Kidney (tissue), 14 donors: ENCODE results near the gene TENT4B. TPM values are rescaled to one million over a fixed set of nuclear protein-coding genes. Genes with fewer than 3 reads are reported as not detected.

ENCODE experiments used
- DNase-seq, 5 donors: peaks; one replicate each; pipeline ENCODE4 v3.0.0-alpha.2; 2013 to 2020
- FAIRE-seq: peaks from 2 replicates; lab custom pipeline; 2012; peaks lifted over from hg19 to GRCh38; lab: Jason Lieb, UNC
- H3K27ac ChIP-seq, 2 donors: one replicate each; pipeline ENCODE4 v1.7.0; 2013; ENCODE audit warnings: low read depth in 2 of 2, low read length in 2 of 2, inconsistent platforms in 1 of 2
- H3K27me3 ChIP-seq: one replicate; pipeline ENCODE4 v1.7.1; 2013; ENCODE audit warnings: low read length, inconsistent platforms; ENCODE audit not compliant: control insufficient read depth, insufficient read depth
- H3K36me3 ChIP-seq, 3 donors: one replicate each; pipeline versions ENCODE4 v1.7.0 to v1.7.1; 2013; ENCODE audit warnings: low read length in 3 of 3, control low read depth in 1 of 3, inconsistent platforms in 1 of 3; ENCODE audit not compliant: insufficient read depth in 3 of 3, control insufficient read depth in 2 of 3
- H3K4me1 ChIP-seq, 3 donors: one replicate each; pipeline versions ENCODE4 v1.7.0 to v1.7.1; 2013; ENCODE audit warnings: low read length in 3 of 3, inconsistent platforms in 1 of 3, low read depth in 1 of 3; ENCODE audit not compliant: control insufficient read depth in 2 of 3, insufficient read depth in 2 of 3
- H3K4me3 ChIP-seq, 3 donors: one replicate each; pipeline versions ENCODE4 v1.7.0 to v1.8.1; 2013; ENCODE audit warnings: low read length in 3 of 3, control low read depth in 1 of 3, inconsistent platforms in 1 of 3
- H3K9ac ChIP-seq, 3 donors: one replicate each; pipeline versions ENCODE4 v1.7.0 to v1.7.1; 2013; ENCODE audit warnings: low read length in 3 of 3, control low read depth in 1 of 3, inconsistent platforms in 1 of 3
- H3K9me3 ChIP-seq, 3 donors: one replicate each; pipeline versions ENCODE4 v1.7.0 to v1.7.1; 2013; ENCODE audit warnings: low read length in 3 of 3, control low read depth in 1 of 3, inconsistent platforms in 1 of 3; ENCODE audit not compliant: control insufficient read depth in 2 of 3, insufficient read depth in 1 of 3
- CTCF ChIP-seq: IDR thresholded peaks from 3 replicates; pipeline ENCODE4 v1.5.1; 2012; ENCODE audit warnings: mild to moderate bottlenecking, moderate library complexity, borderline replicate concordance; ENCODE audit not compliant: insufficient read depth; ENCODE audit errors: extremely low read depth
- intact Hi-C: fragments of 100-400 bp; cut with DNase I; formaldehyde crosslinking; loops from one replicate; pipeline ENCODE4 v1.11.1; 2022
- polyA plus RNA-seq: library from polyadenylated mRNA; stranded (reverse); fragments of 350-450 nt; fragmentation: Illumina TruSeq; extraction: RNeasy Lipid Tissue Mini Kit (QIAGEN cat#74804); gene quantifications from one replicate; pipeline ENCODE4 v1.2.3, GENCODE V29; 2014; ENCODE audit warnings: low read depth, low replicate concordance; ENCODE audit not compliant: insufficient read depth
- total RNA-seq: library from RNA; stranded (reverse); fragmentation: NEBNext Ultra II Directional; extraction: Animal tissue kit (Norgen Biotek cat#: 25700); gene quantifications from one replicate; pipeline ENCODE4 v1.2.1, GENCODE V29; 2021
- donor health status: control.
- donor health status: control.
- donor health status: control.
- donor health status: control.
- donor health status: control.
- donor health status: DM: yes; HTN: yes; CAD: no.
- donor health status: Normal renal cell carcinoma (clear cell type).

TENT4B gene
- total and polyA plus RNA-seq, 2 donors from 2014 or later: 4.7 to 13.2 TPM

- H3K9ac ChIP-seq: peak overlapping the region; percentile 29 to 90 (median 72)
- peak in 2 of 5 donors; percentile 13 to 46 for DNase-seq
- TF ChIP-seq CTCF: no peak
- FAIRE-seq: no peak
- H3K27me3 ChIP-seq: no peaks in the 10 kb centered on the region
- no peaks in the 10 kb centered on the region for H3K9me3 ChIP-seq
- peak overlapping the region; percentile 92 for H3K27ac ChIP-seq
- H3K36me3 ChIP-seq: no peaks in the 10 kb centered on the region
- H3K4me3 ChIP-seq: peak overlapping the region; percentile 60 to 87 (median 71)
- intact Hi-C loops: no loop called here
- peaks cover 0 to 15% (median 7%) of the 10 kb centered on the region in 3 donors for H3K4me1 ChIP-seq
Observed at GRCh38 chr16:50154420-50154950, 1.4 kb downstream of the TENT4B start.

GRCh38 chr16:50155925-50156324 is 2.8 kb downstream of the TENT4B start:
- Histone ChIP-seq H3K9me3 (no peaks in the 10 kb centered on the region), H3K36me3 (no peaks in the 10 kb centered on the region), H3K9ac (peak overlapping the region in 1 of 3 donors; percentile 90), H3K4me1 (peaks cover 0 to 15% (median 7%) of the 10 kb centered on the region in 3 donors), H3K27me3 (no peaks in the 10 kb centered on the region), H3K27ac (peak overlapping the region in 1 of 2 donors; percentile 92), H3K4me3 (peak overlapping the region; percentile 48 to 87 (median 60))
- FAIRE-seq: no peak
- no peak for DNase-seq
- TF ChIP-seq CTCF: no peak
- intact Hi-C loops: no loop called here

DNA sequence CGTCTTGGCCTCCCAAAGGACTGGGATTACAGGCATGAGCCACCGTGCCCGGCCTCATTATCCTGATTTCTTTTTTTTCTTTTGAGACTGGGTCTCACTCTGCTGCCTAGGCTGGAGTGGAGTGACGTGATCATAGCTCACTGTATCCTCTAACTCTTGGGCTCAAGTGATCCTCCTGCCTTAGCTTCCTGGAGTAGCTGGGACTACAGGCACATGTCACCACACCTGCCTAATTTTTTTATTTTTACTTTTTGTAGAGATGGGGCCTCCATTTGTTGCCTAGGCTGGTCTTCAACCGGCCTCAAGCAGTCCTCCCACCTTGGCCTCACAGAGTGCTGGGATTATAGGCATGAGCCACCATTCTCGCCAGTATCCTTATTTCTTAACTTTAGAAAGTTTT is 3.5 kb downstream of the TENT4B start:
- intact Hi-C loops: no loop called here
- Histone ChIP-seq H3K4me3 (no peak overlapping the region), H3K27ac (no peak overlapping the region)

More for the DNA sequence above, 3.5 kb downstream of the TENT4B start:
- H3K36me3 ChIP-seq: no peaks in the 10 kb centered on the region
- peaks cover 0 to 15% (median 5%) of the 10 kb centered on the region in 3 donors for H3K4me1 ChIP-seq
- no peaks in the 10 kb centered on the region for H3K9me3 ChIP-seq
- DNase-seq (no peak), FAIRE-seq (no peak)
- TF ChIP-seq CTCF: no peak
- no peak overlapping the region for H3K9ac ChIP-seq
- H3K27me3 ChIP-seq: no peaks in the 10 kb centered on the region
